ENCODE measurements around the gene SLC6A8. TPM values are rescaled to one million over a fixed set of nuclear protein-coding genes. Genes with fewer than 3 reads are reported as not detected.
"Not testable (repeated sequence)": the region's sequence is repeated elsewhere in the genome, so short reads cannot be mapped to it uniquely, and the experiment has no call there.

SLC6A8 gene
- polyA plus RNA-seq, 2 of the 4 experiments (the other 2 are of a cell fraction): 2.0 to 6.1 TPM

- WGBS (ENCODE audit: missing lambda C conversion rate): 91% methylated on average over 18 of the region's 18 CpGs
- DNase-seq (ENCODE audit: low read depth in 1 of 2, low spot score in 1 of 2) (no peak), ATAC-seq (no peak), FAIRE-seq (no peak)
- ChIA-PET CTCF (interaction anchor here (0.8 to 1.7 kb wide), 5 partner anchors 17 to 164 kb away, joined by 4 to 7 read pairs (median 5); partner anchors contain the start of gene SLC6A8), POLR2A (no interaction called here)
- Histone ChIP-seq H3K9me3 (no peaks in the 10 kb centered on the region), H3K4me2 (no peak overlapping the region), H3K4me3 (no peak overlapping the region), H3K4me1 (peaks cover 8% of the 10 kb centered on the region; the same call in 2 of the 3 replicates), H3K27ac (no peak overlapping the region)
- TF ChIP-seq CBX2 (IDR thresholded peaks at IDR 0.05; ENCODE audit: borderline replicate concordance, low read depth): no peak
- no peak for TF ChIP-seq EHF (CRISPR knock-in tag; IDR thresholded peaks at IDR 0.05)
- no peak for TF ChIP-seq BHLHE40 (IDR thresholded peaks at IDR 0.05; ENCODE audit: low read depth, low read length)
- no peak for TF ChIP-seq MAZ (IDR thresholded peaks at IDR 0.05; ENCODE audit: borderline replicate concordance, low read depth, low read length)
- TF ChIP-seq HDAC2 (IDR thresholded peaks at IDR 0.05): no peak
- no peak for TF ChIP-seq SMC3 (IDR thresholded peaks at IDR 0.05)
- TF ChIP-seq MAFK (IDR thresholded peaks at IDR 0.05; ENCODE audit: partially characterized antibody): no peak
- TF ChIP-seq NFE2L2 (conservative IDR thresholded peaks at IDR 0.05; ENCODE audit: low read length): no peak
- TF ChIP-seq USF2 (IDR thresholded peaks at IDR 0.05): no peak
- no peak for TF ChIP-seq JUNB (IDR thresholded peaks at IDR 0.05)
- TF ChIP-seq TP53 (CRISPR knock-in tag; IDR thresholded peaks at IDR 0.05): no peak
- no peak for TF ChIP-seq CHD2 (IDR thresholded peaks at IDR 0.05; ENCODE audit: low read length, partially characterized antibody)
- no peak for TF ChIP-seq HOXA7 (CRISPR knock-in tag; IDR thresholded peaks at IDR 0.05)
- TF ChIP-seq RAD21 (conservative IDR thresholded peaks at IDR 0.05 in 1 of 2, IDR thresholded peaks at IDR 0.05 in 1 of 2): no peak
These were observed 16.3 kb downstream of the SLC6A8 start for GRCh38 chrX:153704021-153704526.

GRCh38 chrX:153704631-153705402, 17.1 kb downstream of the SLC6A8 start:
- H3K27ac ChIP-seq; H3K4me3 ChIP-seq; POLR2A ChIA-PET; DNase-seq (ENCODE audit: low read depth in 1 of 2, low spot score in 1 of 2); ATAC-seq; H3K4me2 ChIP-seq; FAIRE-seq; H3K9me3 ChIP-seq: not testable (repeated sequence)
- CTCF ChIA-PET: interaction anchor here (0.8 to 1.7 kb wide), 5 partner anchors 18 to 95 kb away, joined by 3 to 7 read pairs (median 5); partner anchors contain the start of gene SLC6A8
- 95% methylated on average over 10 of the region's 12 CpGs for WGBS (ENCODE audit: missing lambda C conversion rate)
- H3K4me1 ChIP-seq: peaks cover 11% of the 10 kb centered on the region; the same call in 2 of the 3 replicates

- H3K4me1 ChIP-seq: peaks cover 11% of the 10 kb centered on the region; the same call in 2 of the 3 replicates
- H3K9me3 ChIP-seq; H3K4me2 ChIP-seq; H3K4me3 ChIP-seq; POLR2A ChIA-PET; DNase-seq (ENCODE audit: low read depth in 1 of 2, low spot score in 1 of 2); H3K27ac ChIP-seq; FAIRE-seq: not testable (repeated sequence)
- CTCF ChIA-PET: interaction anchor here (0.6 to 1.7 kb wide), 4 partner anchors 19 to 225 kb away, joined by 3 to 7 read pairs (median 4); partner anchors contain the start of gene SLC6A8
- WGBS (ENCODE audit: missing lambda C conversion rate): 99% methylated on average over 14 of the region's 18 CpGs
- ATAC-seq: peak in 1 of 2 experiments; percentile 39; a peak in 3 of 6 replicates
These were observed 17.8 kb downstream of the SLC6A8 start for GRCh38 chrX:153705403-153706060.

- no peak overlapping the region for H3K4me2 ChIP-seq
- no peak overlapping the region for H3K4me3 ChIP-seq
- no peak for TF ChIP-seq FOXS1 (CRISPR knock-in tag; IDR thresholded peaks at IDR 0.05)
- no peak for TF ChIP-seq RFX5 (IDR thresholded peaks at IDR 0.05)
- no peak for TF ChIP-seq EP300 (IDR thresholded peaks at IDR 0.05)
- no peak for TF ChIP-seq RNF2 (IDR thresholded peaks at IDR 0.05; ENCODE audit: borderline replicate concordance, low read depth)
- no peak for TF ChIP-seq ATOH8 (CRISPR knock-in tag; IDR thresholded peaks at IDR 0.05; ENCODE audit: low read depth)
- no peak for TF ChIP-seq CTCF (IDR thresholded peaks at IDR 0.05)
- TF ChIP-seq JUN (IDR thresholded peaks at IDR 0.05): no peak
- no peak for TF ChIP-seq HEYL (CRISPR knock-in tag; IDR thresholded peaks at IDR 0.05)
- no peak for TF ChIP-seq NFE2L2 (conservative IDR thresholded peaks at IDR 0.05; ENCODE audit: low read length)
- TF ChIP-seq CHD2 (IDR thresholded peaks at IDR 0.05; ENCODE audit: low read length, partially characterized antibody): no peak
- TF ChIP-seq HOXB13 (CRISPR knock-in tag; IDR thresholded peaks at IDR 0.05; ENCODE audit: low read depth): no peak
- TF ChIP-seq POLR2AphosphoS2 (conservative IDR thresholded peaks at IDR 0.05; ENCODE audit: low read length): no peak
- TF ChIP-seq RARB (CRISPR knock-in tag; IDR thresholded peaks at IDR 0.05): no peak
- no peaks in the 10 kb centered on the region for H3K9me3 ChIP-seq
- ATAC-seq (no peak), DNase-seq (ENCODE audit: low read depth in 1 of 2, low spot score in 1 of 2) (no peak), FAIRE-seq (no peak)
- POLR2A ChIA-PET: no interaction called here
- 84% methylated on average over 9 of the region's 9 CpGs for WGBS (ENCODE audit: missing lambda C conversion rate)
- peaks cover 11% of the 10 kb centered on the region; the same call in 2 of the 3 replicates for H3K4me1 ChIP-seq
- H3K27ac ChIP-seq: no peak overlapping the region
- CTCF ChIA-PET: interaction anchor here (0.6 to 4.7 kb wide), 4 partner anchors 97 to 152 kb away, joined by 3 to 21 read pairs (median 10); no protein-coding TSS in a partner anchor
These were observed 19.1 kb downstream of the SLC6A8 start for GRCh38 chrX:153706799-153707198.

Data from A549 (cell line).